ENCODE measurements around the gene PTF1A.

GRCh38 chr10:23147035-23147434 is 45.1 kb upstream of the PTF1A start:
- TF ChIP-seq EZH2 (IDR thresholded peaks at IDR 0.05; ENCODE audit: borderline replicate concordance, low read depth, low read length) (no peak), NRF1 (conservative IDR thresholded peaks at IDR 0.05 in 1 of 2, IDR thresholded peaks at IDR 0.05 in 1 of 2) (no peak), RNF2 (IDR thresholded peaks at IDR 0.05) (no peak), MYNN (IDR thresholded peaks at IDR 0.05) (no peak), MYNN (CRISPR knock-in tag; IDR thresholded peaks at IDR 0.05) (no peak), POLR2AphosphoS5 (IDR thresholded peaks at IDR 0.05; ENCODE audit: control insufficient read depth, insufficient read depth, low read depth, low read length) (no peak), LEF1 (IDR thresholded peaks at IDR 0.05) (no peak), MIER1 (IDR thresholded peaks at IDR 0.05; ENCODE audit: low read depth) (no peak), ZFP1 (CRISPR knock-in tag; IDR thresholded peaks at IDR 0.05) (no peak), ETS1 (conservative IDR thresholded peaks at IDR 0.05; ENCODE audit: control insufficient read depth, low read depth, low read length) (no peak), NONO (IDR thresholded peaks at IDR 0.05; ENCODE audit: low read depth in 2 of 2, low read length in 1 of 2) (no peak), ZBTB33 (CRISPR knock-in tag; IDR thresholded peaks at IDR 0.05) (no peak), MEF2A (IDR thresholded peaks at IDR 0.05; ENCODE audit: control insufficient read depth, low read depth, low read length) (no peak), CTCF (IDR thresholded peaks at IDR 0.05 in 2 of 3, conservative IDR thresholded peaks at IDR 0.05 in 1 of 3; ENCODE audit: insufficient read depth in 2 of 3, low read depth in 1 of 3, low read length in 3 of 3) (no peak)
